ENCODE data around the gene INMT. TPM values are rescaled to one million over a fixed set of nuclear protein-coding genes. Genes with fewer than 3 reads are reported as not detected.

Gene INMT
- total RNA-seq, 1 donor from 2014 or later = 5.6 TPM

- Histone ChIP-seq H3K36me3 (no peaks in the 10 kb centered on the region), H3K4me1 (no peaks in the 10 kb centered on the region), H3K4me3 (no peak overlapping the region), H3K27me3 (no peaks in the 10 kb centered on the region), H3K9me3 (no peaks in the 10 kb centered on the region), H3K27ac (no peak overlapping the region)
- DNase-seq (ENCODE audit: extremely low spot score in 2 of 2) = no peak
- TF ChIP-seq POLR2AphosphoS5 (IDR thresholded peaks at IDR 0.05; ENCODE audit: insufficient read depth in 1 of 2, low read depth in 1 of 2) (no peak), POLR2A (IDR thresholded peaks at IDR 0.05) (no peak), CTCF (IDR thresholded peaks at IDR 0.05) (no peak)
- intact Hi-C loops (cut with DNase I) = loop anchor here (10.0 kb wide), 1 partner anchor 63 kb away; no protein-coding TSS in a partner anchor
Measured at GRCh38 chr7:30727061-30727945, 24.6 kb upstream of the INMT start.

- Histone ChIP-seq H3K4me3 (no peak overlapping the region), H3K9me3 (no peaks in the 10 kb centered on the region), H3K4me1 (no peaks in the 10 kb centered on the region), H3K27me3 (no peaks in the 10 kb centered on the region), H3K36me3 (no peaks in the 10 kb centered on the region), H3K27ac (no peak overlapping the region)
- intact Hi-C loops (cut with DNase I) = loop anchor here (10.0 kb wide), 1 partner anchor 64 kb away; no protein-coding TSS in a partner anchor
- no peak for DNase-seq (ENCODE audit: extremely low spot score in 2 of 2)
- TF ChIP-seq POLR2AphosphoS5 (IDR thresholded peaks at IDR 0.05; ENCODE audit: insufficient read depth in 1 of 2, low read depth in 1 of 2) (no peak), CTCF (IDR thresholded peaks at IDR 0.05) (no peak), POLR2A (IDR thresholded peaks at IDR 0.05) (no peak)
Measured at GRCh38 chr7:30728591-30729100, 23.3 kb upstream of the INMT start.

GRCh38 chr7:30729642-30730041 lies 22.3 kb upstream of the INMT start:
- no peak for TF ChIP-seq POLR2AphosphoS5 (IDR thresholded peaks at IDR 0.05; ENCODE audit: insufficient read depth in 1 of 2, low read depth in 1 of 2)
- no peak for TF ChIP-seq POLR2A (IDR thresholded peaks at IDR 0.05)
- TF ChIP-seq CTCF (IDR thresholded peaks at IDR 0.05) = no peak
- DNase-seq (ENCODE audit: extremely low spot score in 2 of 2) = no peak
- Histone ChIP-seq H3K4me3 (no peak overlapping the region), H3K36me3 (no peaks in the 10 kb centered on the region), H3K27me3 (no peaks in the 10 kb centered on the region), H3K4me1 (no peaks in the 10 kb centered on the region), H3K9me3 (no peaks in the 10 kb centered on the region), H3K27ac (no peak overlapping the region)
- intact Hi-C loops (cut with DNase I) = loop anchor here (10.0 kb wide), 1 partner anchor 65 kb away; no protein-coding TSS in a partner anchor

- Histone ChIP-seq H3K4me3 (no peak overlapping the region), H3K4me1 (no peaks in the 10 kb centered on the region), H3K27me3 (no peaks in the 10 kb centered on the region), H3K27ac (no peak overlapping the region), H3K9me3 (no peaks in the 10 kb centered on the region), H3K36me3 (no peaks in the 10 kb centered on the region)
- no peak for TF ChIP-seq POLR2AphosphoS5 (IDR thresholded peaks at IDR 0.05; ENCODE audit: insufficient read depth in 1 of 2, low read depth in 1 of 2)
- no peak for DNase-seq (ENCODE audit: extremely low spot score in 2 of 2)
- intact Hi-C loops (cut with DNase I) = no loop called here
Measured at GRCh38 chr7:30730097-30730496, 21.8 kb upstream of the INMT start.

- H3K9me3 ChIP-seq = no peaks in the 10 kb centered on the region
- intact Hi-C loops (cut with DNase I) = no loop called here
- TF ChIP-seq CTCF (IDR thresholded peaks at IDR 0.05) = no peak
- no peak for TF ChIP-seq POLR2AphosphoS5 (IDR thresholded peaks at IDR 0.05; ENCODE audit: insufficient read depth in 1 of 2, low read depth in 1 of 2)
- TF ChIP-seq POLR2A (IDR thresholded peaks at IDR 0.05) = no peak
- no peaks in the 10 kb centered on the region for H3K27me3 ChIP-seq
- H3K36me3 ChIP-seq = no peaks in the 10 kb centered on the region
- H3K27ac ChIP-seq = no peak overlapping the region
- no peak overlapping the region for H3K4me3 ChIP-seq
- no peaks in the 10 kb centered on the region for H3K4me1 ChIP-seq
- DNase-seq (ENCODE audit: extremely low spot score in 2 of 2) = no peak
Measured at GRCh38 chr7:30730996-30731395, 20.9 kb upstream of the INMT start.
